Glutamatergic neuron (in vitro differentiated cells): ENCODE data around the gene WWOX. TPM values are rescaled to one million over a fixed set of nuclear protein-coding genes. Genes with fewer than 3 reads are reported as not detected.

Experiments used
- DNase-seq: peaks from one replicate; pipeline ENCODE4 v3.0.0; 2022
- H3K27ac Mint-ChIP-seq: one replicate; pipeline ENCODE4 v1.8.0; 2020; ENCODE audit warnings: mild to moderate bottlenecking, mixed read lengths, inconsistent platforms; ENCODE audit not compliant: unreplicated experiment
- H3K27me3 Mint-ChIP-seq: one replicate; pipeline ENCODE4 v1.8.0; 2020; ENCODE audit warnings: mild to moderate bottlenecking, moderate library complexity, mixed read lengths, inconsistent platforms; ENCODE audit not compliant: unreplicated experiment
- H3K36me3 Mint-ChIP-seq: one replicate; pipeline ENCODE4 v1.8.0; 2020; ENCODE audit warnings: mild to moderate bottlenecking, mixed read lengths, inconsistent platforms; ENCODE audit not compliant: unreplicated experiment
- H3K4me1 Mint-ChIP-seq: one replicate; pipeline ENCODE4 v1.8.0; 2020; ENCODE audit warnings: mild to moderate bottlenecking, low read depth, mixed read lengths, inconsistent platforms; ENCODE audit not compliant: unreplicated experiment
- H3K4me3 Mint-ChIP-seq: one replicate; pipeline ENCODE4 v1.8.0; 2020; ENCODE audit warnings: mild to moderate bottlenecking, mixed read lengths, inconsistent platforms; ENCODE audit not compliant: unreplicated experiment
- H3K9me3 Mint-ChIP-seq: one replicate; pipeline ENCODE4 v1.8.0; 2020; ENCODE audit warnings: mild to moderate bottlenecking, moderate library complexity, mixed read lengths, inconsistent platforms; ENCODE audit not compliant: unreplicated experiment
- CTCF ChIP-seq: fragments of 200-600 bp; sonication (generic); IDR thresholded peaks from one replicate; pipeline ENCODE4 v1.5.0; 2021; ENCODE audit not compliant: partially characterized antibody, unreplicated experiment
- total RNA-seq: library from RNA; stranded (reverse); fragmentation: NEBNext Ultra II Directional; extraction: Animal tissue kit (Norgen Biotek cat#: 25700); gene quantifications from one replicate; pipeline ENCODE4 v1.2.1, GENCODE V29; 2021; ENCODE audit not compliant: unreplicated experiment

Gene WWOX
- total RNA-seq, 1 donor from 2014 or later, result 10.3 TPM

- Mint-ChIP-seq H3K9me3 (peaks cover 1% of the 10 kb centered on the region), H3K4me1 (no peaks in the 10 kb centered on the region), H3K36me3 (no peaks in the 10 kb centered on the region), H3K27me3 (no peaks in the 10 kb centered on the region), H3K27ac (no peak overlapping the region), H3K4me3 (no peak overlapping the region)
- TF ChIP-seq CTCF, result no peak
- DNase-seq, result no peak
Measured at GRCh38 chr16:78303946-78304345, 204.5 kb downstream of the WWOX start.

- no peak for TF ChIP-seq CTCF
- no peak overlapping the region for H3K4me3 Mint-ChIP-seq
Measured at GRCh38 chr16:78306361-78306760, 206.9 kb downstream of the WWOX start.

DNA sequence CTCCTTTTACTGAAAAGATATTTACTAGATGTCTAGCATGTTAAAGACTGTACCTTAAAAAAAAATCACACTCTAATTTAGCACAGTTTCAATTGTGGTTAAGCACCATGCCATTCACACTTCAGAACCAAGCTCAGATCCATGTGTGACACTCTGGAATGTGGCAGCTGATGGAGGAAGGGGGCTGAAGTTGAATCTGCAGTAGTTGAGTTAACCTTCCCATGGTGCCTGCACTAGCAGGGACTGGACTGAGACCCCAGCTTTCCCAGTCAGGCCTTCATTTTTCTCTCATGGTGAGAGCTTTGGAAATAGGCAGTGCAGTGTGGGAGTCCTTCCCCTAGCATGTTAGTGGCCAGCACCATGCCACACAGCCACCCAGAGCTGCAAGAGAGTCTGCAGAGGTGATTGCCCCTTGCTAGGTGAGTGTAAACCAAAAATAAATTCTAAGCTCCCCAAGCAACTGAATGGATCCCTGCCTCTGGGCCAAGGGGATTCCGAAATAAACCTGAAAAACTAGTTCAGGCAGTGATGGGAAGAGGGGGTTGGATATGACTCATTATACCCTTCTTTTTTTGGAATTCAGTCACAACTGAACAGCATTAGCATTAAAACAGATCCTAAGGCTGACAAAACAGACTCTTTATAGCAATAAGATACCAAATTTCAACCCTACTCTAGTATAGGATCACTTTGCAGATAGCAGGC, 208.5 kb downstream of the WWOX start:
- Mint-ChIP-seq H3K9me3 (no peaks in the 10 kb centered on the region), H3K4me3 (no peak overlapping the region), H3K36me3 (no peaks in the 10 kb centered on the region), H3K27me3 (no peaks in the 10 kb centered on the region), H3K4me1 (peaks cover 4% of the 10 kb centered on the region), H3K27ac (no peak overlapping the region)
- TF ChIP-seq CTCF, result no peak
- no peak for DNase-seq

More at GRCh38 chr16:78306361-78306760, 206.9 kb downstream of the WWOX start:
- Mint-ChIP-seq H3K27me3 (no peaks in the 10 kb centered on the region), H3K27ac (no peak overlapping the region), H3K9me3 (no peaks in the 10 kb centered on the region), H3K36me3 (no peaks in the 10 kb centered on the region), H3K4me1 (peaks cover 3% of the 10 kb centered on the region)
- DNase-seq, result no peak

DNA sequence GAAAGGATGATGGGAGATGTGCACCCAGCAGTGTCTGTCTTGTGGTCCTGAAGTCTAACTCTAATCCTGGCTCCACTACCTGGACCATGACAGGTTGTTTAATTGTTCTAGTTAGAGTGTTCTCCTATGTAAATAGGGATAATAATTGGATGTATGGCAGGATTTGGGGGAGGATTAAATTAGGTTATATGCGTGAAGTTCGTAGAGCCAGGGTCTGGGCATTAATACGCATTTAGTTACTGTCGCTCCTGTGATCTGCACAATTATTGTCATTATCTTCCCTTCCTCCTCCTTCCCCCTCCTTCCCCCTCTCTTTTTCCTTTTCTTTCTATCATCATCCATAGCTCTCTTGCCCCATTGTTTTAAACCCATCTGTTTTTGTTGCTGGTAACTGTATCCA, 210.3 kb downstream of the WWOX start:
- H3K9me3 Mint-ChIP-seq, result no peaks in the 10 kb centered on the region
- peaks cover 4% of the 10 kb centered on the region for H3K4me1 Mint-ChIP-seq
- H3K27me3 Mint-ChIP-seq, result no peaks in the 10 kb centered on the region
- no peak for TF ChIP-seq CTCF
- no peak overlapping the region for H3K27ac Mint-ChIP-seq
- H3K36me3 Mint-ChIP-seq, result no peaks in the 10 kb centered on the region
- H3K4me3 Mint-ChIP-seq, result no peak overlapping the region
- DNase-seq, result no peak

GRCh38 chr16:78310196-78310595, 210.7 kb downstream of the WWOX start:
- no peak for DNase-seq
- H3K27me3 Mint-ChIP-seq, result no peaks in the 10 kb centered on the region
- no peak for TF ChIP-seq CTCF
- no peaks in the 10 kb centered on the region for H3K9me3 Mint-ChIP-seq
- peaks cover 4% of the 10 kb centered on the region for H3K4me1 Mint-ChIP-seq
- no peak overlapping the region for H3K27ac Mint-ChIP-seq
- H3K36me3 Mint-ChIP-seq, result no peaks in the 10 kb centered on the region
- no peak overlapping the region for H3K4me3 Mint-ChIP-seq
